ENCODE results near the gene MED15.

- TF ChIP-seq CTCF (IDR thresholded peaks at IDR 0.05) (no peak), POLR2AphosphoS5 (IDR thresholded peaks at IDR 0.05) (no peak)
These were observed 21.1 kb downstream of the MED15 start for GRCh38 chr22:20528405-20528978.
